CD14-positive monocyte (primary cell): ENCODE measurements around the gene CDH12. TPM values are rescaled to one million over a fixed set of nuclear protein-coding genes. Genes with fewer than 3 reads are reported as not detected.
"Not testable (repeated sequence)": the region's sequence is repeated elsewhere in the genome, so short reads cannot be mapped to it uniquely, and the experiment has no call there.

ENCODE experiments used
- DNase-seq, 3 donors: peaks; one replicate each; pipeline ENCODE4 v3.0.0-alpha.2; 2011 to 2022
- H2AFZ ChIP-seq: 2 replicates; pipeline ENCODE4 v1.6.0; 2012; ENCODE audit warnings: mild to moderate bottlenecking, low read depth, low read length, inconsistent platforms; ENCODE audit not compliant: insufficient read depth, poor library complexity, severe bottlenecking
- H3K27ac ChIP-seq, 2 donors: 1 replicate in 1 of 2; 2 replicates in 1 of 2; pipeline ENCODE4 v1.5.1; 2012 to 2013; ENCODE audit warnings: low read length in 2 of 2, control low read depth in 1 of 2, inconsistent platforms in 1 of 2, low read depth in 1 of 2, mild to moderate bottlenecking in 1 of 2
- H3K27me3 ChIP-seq, 2 donors: one replicate each; pipeline versions ENCODE4 v1.6.0 to v1.6.1; 2011 to 2013; ENCODE audit warnings: low read length in 2 of 2; ENCODE audit not compliant: control insufficient read depth in 2 of 2, insufficient read depth in 2 of 2
- H3K36me3 ChIP-seq, 2 donors: replicated peaks in 1 of 2; 1 replicate in 1 of 2; 2 replicates in 1 of 2; pipeline versions ENCODE4 v1.5.1 to v1.6.1; 2012 to 2013; ENCODE audit warnings: low read length in 2 of 2, control low read depth in 1 of 2, inconsistent platforms in 1 of 2, mild to moderate bottlenecking in 1 of 2; ENCODE audit not compliant: insufficient read depth in 2 of 2, control insufficient read depth in 1 of 2
- H3K4me1 ChIP-seq, 2 donors: 1 replicate in 1 of 2; 2 replicates in 1 of 2; pipeline versions ENCODE4 v1.5.1 to v1.6.1; 2012 to 2013; ENCODE audit warnings: low read length in 2 of 2, control low read depth in 1 of 2, inconsistent platforms in 1 of 2, mild to moderate bottlenecking in 1 of 2, moderate library complexity in 1 of 2; ENCODE audit not compliant: insufficient read depth in 2 of 2, control insufficient read depth in 1 of 2
- H3K4me2 ChIP-seq: replicated peaks from 2 replicates; pipeline ENCODE3; 2012; ENCODE audit warnings: low read length, moderate library complexity, mild to moderate bottlenecking; ENCODE audit not compliant: poor library complexity, severe bottlenecking; ENCODE audit errors: extremely low read depth
- H3K4me3 ChIP-seq, 3 experiments: fragments of 200-600 bp in 1 of 3; sonication (generic) in 1 of 3; replicated peaks in 1 of 3; 1 replicate in 2 of 3; 2 replicates in 1 of 3; pipeline ENCODE4 v1.5.1; 2011 to 2013; ENCODE audit warnings: low read length in 3 of 3, mild to moderate bottlenecking in 3 of 3, control low read depth in 2 of 3, low read depth in 2 of 3, inconsistent platforms in 1 of 3, moderate library complexity in 1 of 3
- H3K79me2 ChIP-seq: 2 replicates; pipeline ENCODE4 v1.6.0; 2012; ENCODE audit warnings: mild to moderate bottlenecking, control low read depth, inconsistent platforms, low read length, moderate library complexity; ENCODE audit not compliant: insufficient read depth
- H3K9ac ChIP-seq: 2 replicates; pipeline ENCODE4 v1.6.0; 2017; ENCODE audit warnings: low read length, mild to moderate bottlenecking; ENCODE audit not compliant: insufficient read depth, poor library complexity, severe bottlenecking
- H3K9me3 ChIP-seq, 2 donors: replicated peaks in 1 of 2; 1 replicate in 1 of 2; 2 replicates in 1 of 2; pipeline versions ENCODE4 v1.5.1 to v1.6.1; 2012 to 2013; ENCODE audit warnings: low read length in 2 of 2, control low read depth in 1 of 2; ENCODE audit not compliant: control insufficient read depth in 1 of 2, insufficient read depth in 1 of 2
- H4K20me1 ChIP-seq: 2 replicates; pipeline ENCODE4 v1.6.0; 2012; ENCODE audit warnings: mild to moderate bottlenecking, low read length, control low read depth, moderate library complexity; ENCODE audit not compliant: insufficient read depth
- H3K27ac Mint-ChIP-seq, 7 donors: one replicate each; pipeline ENCODE4 v1.8.0; 2020; ENCODE audit warnings: mild to moderate bottlenecking in 7 of 7, mixed read lengths in 7 of 7, moderate library complexity in 6 of 7, inconsistent platforms in 2 of 7
- H3K27me3 Mint-ChIP-seq, 3 donors: one replicate each; pipeline ENCODE4 v1.8.0; 2021 to 2022; ENCODE audit warnings: low read depth in 3 of 3, mild to moderate bottlenecking in 3 of 3, mixed read lengths in 3 of 3, moderate library complexity in 3 of 3, inconsistent platforms in 1 of 3
- H3K36me3 Mint-ChIP-seq, 2 donors: one replicate each; pipeline ENCODE4 v1.8.0; 2020; ENCODE audit warnings: mixed read lengths in 2 of 2, inconsistent platforms in 1 of 2, mild to moderate bottlenecking in 1 of 2
- H3K4me1 Mint-ChIP-seq: one replicate; pipeline ENCODE4 v1.8.0; 2020; ENCODE audit warnings: mild to moderate bottlenecking, mixed read lengths
- H3K4me3 Mint-ChIP-seq, 2 donors: one replicate each; pipeline ENCODE4 v1.8.0; 2020; ENCODE audit warnings: mild to moderate bottlenecking in 2 of 2, mixed read lengths in 2 of 2, moderate library complexity in 1 of 2
- H3K9me3 Mint-ChIP-seq, 7 donors: one replicate each; pipeline ENCODE4 v1.8.0; 2020 to 2022; ENCODE audit warnings: mixed read lengths in 7 of 7, mild to moderate bottlenecking in 6 of 7, moderate library complexity in 6 of 7, inconsistent platforms in 2 of 7
- WGBS: methylation state at CpG from one replicate; pipeline ENCODE4 v1.1.5; 2013; ENCODE audit warnings: missing lambda C conversion rate; ENCODE audit not compliant: insufficient coverage; 5-methylcytosine and 5-hydroxymethylcytosine counted together
- intact Hi-C, 2 donors: fragments of 100-400 bp; cut with micrococcal nuclease; formaldehyde crosslinking; loops; one replicate each; pipeline versions ENCODE4 v1.15.0 to v1.15.1; 2023
- polyA plus RNA-seq, 3 donors: library from polyadenylated mRNA; depleted of rRNA in 1 of 3; unstranded in 2 of 3; stranded (reverse) in 1 of 3; fragments of 300-500 nt in 2 of 3; fragments of >200 nt in 1 of 3; fragmentation: Illumina TruSeq in 2 of 3; gene quantifications; 1 replicate in 2 of 3; 2 replicates in 1 of 3; pipeline ENCODE4 v1.2.3, GENCODE V29; 2012 to 2021
- TF ChIP-seq, protein P1 (sequence below): fragments of 200-600 bp; IDR thresholded peaks from one replicate; pipeline ENCODE4 v1.8.0; 2022; ENCODE audit warnings: antibody characterized with exemption, mild to moderate bottlenecking

The CDH12 gene
- polyA plus RNA-seq, 3 donors: not detected

GRCh38 chr5:22278164-22278563 lies 575.0 kb downstream of the CDH12 start:
- Mint-ChIP-seq H3K9me3 (peaks cover 0 to 7% (median 0%) of the 10 kb centered on the region in 7 donors), H3K4me3 (no peak overlapping the region), H3K4me1 (no peaks in the 10 kb centered on the region), H3K36me3 (no peaks in the 10 kb centered on the region), H3K27me3 (no peaks in the 10 kb centered on the region), H3K27ac (no peak overlapping the region)
- DNase-seq: no peak
- TF ChIP-seq, protein P1, sequence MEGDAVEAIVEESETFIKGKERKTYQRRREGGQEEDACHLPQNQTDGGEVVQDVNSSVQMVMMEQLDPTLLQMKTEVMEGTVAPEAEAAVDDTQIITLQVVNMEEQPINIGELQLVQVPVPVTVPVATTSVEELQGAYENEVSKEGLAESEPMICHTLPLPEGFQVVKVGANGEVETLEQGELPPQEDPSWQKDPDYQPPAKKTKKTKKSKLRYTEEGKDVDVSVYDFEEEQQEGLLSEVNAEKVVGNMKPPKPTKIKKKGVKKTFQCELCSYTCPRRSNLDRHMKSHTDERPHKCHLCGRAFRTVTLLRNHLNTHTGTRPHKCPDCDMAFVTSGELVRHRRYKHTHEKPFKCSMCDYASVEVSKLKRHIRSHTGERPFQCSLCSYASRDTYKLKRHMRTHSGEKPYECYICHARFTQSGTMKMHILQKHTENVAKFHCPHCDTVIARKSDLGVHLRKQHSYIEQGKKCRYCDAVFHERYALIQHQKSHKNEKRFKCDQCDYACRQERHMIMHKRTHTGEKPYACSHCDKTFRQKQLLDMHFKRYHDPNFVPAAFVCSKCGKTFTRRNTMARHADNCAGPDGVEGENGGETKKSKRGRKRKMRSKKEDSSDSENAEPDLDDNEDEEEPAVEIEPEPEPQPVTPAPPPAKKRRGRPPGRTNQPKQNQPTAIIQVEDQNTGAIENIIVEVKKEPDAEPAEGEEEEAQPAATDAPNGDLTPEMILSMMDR: no peak
- H3K36me3 ChIP-seq: no peaks in the 10 kb centered on the region
- H3K4me2 ChIP-seq: no peak overlapping the region
- H3K27me3 ChIP-seq: no peaks in the 10 kb centered on the region
- H2AFZ ChIP-seq: no peak overlapping the region
- H3K79me2 ChIP-seq: no peaks in the 10 kb centered on the region
- no peaks in the 10 kb centered on the region for H4K20me1 ChIP-seq
- H3K27ac ChIP-seq: no peak overlapping the region
- intact Hi-C loops: no loop called here
- no peak overlapping the region for H3K9ac ChIP-seq
- no peaks in the 10 kb centered on the region for H3K4me1 ChIP-seq
- H3K4me3 ChIP-seq: no peak overlapping the region
- 100% methylated on average over 1 of the region's 1 CpG for WGBS
- H3K9me3 ChIP-seq: peaks cover 0 to 4% of the 10 kb centered on the region in 2 donors

DNA sequence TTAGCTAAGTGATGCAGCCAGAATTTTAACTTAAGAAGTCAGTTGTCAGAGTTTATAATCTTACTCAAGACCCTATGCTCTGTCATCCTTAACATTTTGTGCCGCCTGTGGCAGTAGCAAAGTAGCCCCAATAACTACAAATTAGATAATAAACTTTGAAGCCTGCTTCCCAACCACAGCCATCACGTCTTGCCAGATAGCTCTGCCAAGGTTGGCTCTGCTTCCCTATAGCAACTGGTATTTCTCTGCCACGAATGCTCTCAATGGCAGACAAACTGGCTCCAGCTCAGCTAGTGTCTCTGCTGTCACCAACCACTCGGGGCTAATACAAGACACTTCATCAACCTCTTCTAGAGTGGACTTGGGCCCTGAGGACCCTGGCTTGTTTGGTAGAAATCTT lies 576.1 kb downstream of the CDH12 start:
- Mint-ChIP-seq H3K27me3 (no peaks in the 10 kb centered on the region), H3K4me3 (no peak overlapping the region), H3K9me3 (peaks cover 0 to 7% (median 0%) of the 10 kb centered on the region in 7 donors), H3K4me1 (no peaks in the 10 kb centered on the region), H3K27ac (no peak overlapping the region), H3K36me3 (no peaks in the 10 kb centered on the region)
- H3K27me3 ChIP-seq: no peaks in the 10 kb centered on the region
- no peaks in the 10 kb centered on the region for H3K4me1 ChIP-seq
- no peak overlapping the region for H3K4me3 ChIP-seq
- H3K79me2 ChIP-seq: no peaks in the 10 kb centered on the region
- H4K20me1 ChIP-seq: no peaks in the 10 kb centered on the region
- no peaks in the 10 kb centered on the region for H3K36me3 ChIP-seq
- peaks cover 0 to 4% of the 10 kb centered on the region in 2 donors for H3K9me3 ChIP-seq
- 85% methylated on average over 3 of the region's 4 CpGs for WGBS
- no peak for DNase-seq
- no peak overlapping the region for H3K9ac ChIP-seq
- TF ChIP-seq, protein P1: no peak
- H2AFZ ChIP-seq: no peak overlapping the region
- H3K4me2 ChIP-seq: no peak overlapping the region
- intact Hi-C loops: no loop called here
- H3K27ac ChIP-seq: no peak overlapping the region

- H3K79me2 ChIP-seq, H2AFZ ChIP-seq, H3K4me1 ChIP-seq, H3K9me3 ChIP-seq, intact Hi-C loops, H3K27me3 Mint-ChIP-seq, H3K4me2 ChIP-seq, H3K4me1 Mint-ChIP-seq, H3K36me3 ChIP-seq, H3K4me3 Mint-ChIP-seq, H3K9ac ChIP-seq, H3K27ac ChIP-seq, H3K36me3 Mint-ChIP-seq, DNase-seq, H3K27ac Mint-ChIP-seq, H3K9me3 Mint-ChIP-seq, H4K20me1 ChIP-seq, H3K4me3 ChIP-seq, H3K27me3 ChIP-seq: not testable (repeated sequence)
- 82% methylated on average over 3 of the region's 7 CpGs for WGBS
Observed at GRCh38 chr5:22265855-22266254, 587.3 kb downstream of the CDH12 start.
